ENCODE data around the gene TEX35.
"Not testable (repeated sequence)": the region's sequence is repeated elsewhere in the genome, so short reads cannot be mapped to it uniquely, and the experiment has no call there.

DNA sequence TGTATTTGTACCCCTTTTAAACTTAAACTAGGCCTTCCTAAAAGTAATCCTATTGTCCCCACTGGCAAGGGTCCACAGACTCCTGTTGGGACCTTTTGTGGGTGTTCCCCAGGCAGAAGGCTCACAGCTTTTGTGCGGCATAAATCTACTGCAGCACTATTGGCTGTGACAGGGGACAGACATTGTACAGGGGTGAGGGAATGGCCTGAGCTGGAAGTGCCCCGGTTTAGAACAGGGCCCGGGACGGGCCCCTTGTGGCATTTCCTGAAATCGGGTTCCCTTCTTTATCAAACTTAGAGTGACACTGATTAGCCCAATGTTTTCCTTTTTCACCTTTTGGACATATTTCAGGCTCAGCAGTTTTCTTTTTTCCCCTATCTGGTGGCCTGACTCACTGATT lies 45.9 kb downstream of the TEX35 start:
- TF ChIP-seq, protein P1, sequence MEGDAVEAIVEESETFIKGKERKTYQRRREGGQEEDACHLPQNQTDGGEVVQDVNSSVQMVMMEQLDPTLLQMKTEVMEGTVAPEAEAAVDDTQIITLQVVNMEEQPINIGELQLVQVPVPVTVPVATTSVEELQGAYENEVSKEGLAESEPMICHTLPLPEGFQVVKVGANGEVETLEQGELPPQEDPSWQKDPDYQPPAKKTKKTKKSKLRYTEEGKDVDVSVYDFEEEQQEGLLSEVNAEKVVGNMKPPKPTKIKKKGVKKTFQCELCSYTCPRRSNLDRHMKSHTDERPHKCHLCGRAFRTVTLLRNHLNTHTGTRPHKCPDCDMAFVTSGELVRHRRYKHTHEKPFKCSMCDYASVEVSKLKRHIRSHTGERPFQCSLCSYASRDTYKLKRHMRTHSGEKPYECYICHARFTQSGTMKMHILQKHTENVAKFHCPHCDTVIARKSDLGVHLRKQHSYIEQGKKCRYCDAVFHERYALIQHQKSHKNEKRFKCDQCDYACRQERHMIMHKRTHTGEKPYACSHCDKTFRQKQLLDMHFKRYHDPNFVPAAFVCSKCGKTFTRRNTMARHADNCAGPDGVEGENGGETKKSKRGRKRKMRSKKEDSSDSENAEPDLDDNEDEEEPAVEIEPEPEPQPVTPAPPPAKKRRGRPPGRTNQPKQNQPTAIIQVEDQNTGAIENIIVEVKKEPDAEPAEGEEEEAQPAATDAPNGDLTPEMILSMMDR (IDR thresholded peaks at IDR 0.05), result not testable (repeated sequence)
- TF ChIP-seq POLR2A, EP300 (IDR thresholded peaks at IDR 0.05): not testable (repeated sequence)

Measured in ovary (tissue), 3 donors.